Thyroid gland (tissue), 4 donors: ENCODE data around the gene PITPNC1.

Source experiments
- POLR2A ChIP-seq, 2 donors: fragments of 450-650 bp; IDR thresholded peaks; one replicate each; pipeline ENCODE4 v1.6.1; 2017; ENCODE audit warnings: antibody characterized with exemption in 2 of 2, mild to moderate bottlenecking in 2 of 2, moderate library complexity in 1 of 2
- TF ChIP-seq, protein P1 (sequence below), 6 experiments: fragments of 200-600 bp in 3 of 6; fragments of 450-650 bp in 3 of 6; sonication (generic) in 3 of 6; IDR thresholded peaks; one replicate each; pipeline ENCODE4 v1.5.1; 2016 to 2019; ENCODE audit warnings: antibody characterized with exemption in 6 of 6, mild to moderate bottlenecking in 2 of 6, inconsistent platforms in 1 of 6, moderate library complexity in 1 of 6

DNA sequence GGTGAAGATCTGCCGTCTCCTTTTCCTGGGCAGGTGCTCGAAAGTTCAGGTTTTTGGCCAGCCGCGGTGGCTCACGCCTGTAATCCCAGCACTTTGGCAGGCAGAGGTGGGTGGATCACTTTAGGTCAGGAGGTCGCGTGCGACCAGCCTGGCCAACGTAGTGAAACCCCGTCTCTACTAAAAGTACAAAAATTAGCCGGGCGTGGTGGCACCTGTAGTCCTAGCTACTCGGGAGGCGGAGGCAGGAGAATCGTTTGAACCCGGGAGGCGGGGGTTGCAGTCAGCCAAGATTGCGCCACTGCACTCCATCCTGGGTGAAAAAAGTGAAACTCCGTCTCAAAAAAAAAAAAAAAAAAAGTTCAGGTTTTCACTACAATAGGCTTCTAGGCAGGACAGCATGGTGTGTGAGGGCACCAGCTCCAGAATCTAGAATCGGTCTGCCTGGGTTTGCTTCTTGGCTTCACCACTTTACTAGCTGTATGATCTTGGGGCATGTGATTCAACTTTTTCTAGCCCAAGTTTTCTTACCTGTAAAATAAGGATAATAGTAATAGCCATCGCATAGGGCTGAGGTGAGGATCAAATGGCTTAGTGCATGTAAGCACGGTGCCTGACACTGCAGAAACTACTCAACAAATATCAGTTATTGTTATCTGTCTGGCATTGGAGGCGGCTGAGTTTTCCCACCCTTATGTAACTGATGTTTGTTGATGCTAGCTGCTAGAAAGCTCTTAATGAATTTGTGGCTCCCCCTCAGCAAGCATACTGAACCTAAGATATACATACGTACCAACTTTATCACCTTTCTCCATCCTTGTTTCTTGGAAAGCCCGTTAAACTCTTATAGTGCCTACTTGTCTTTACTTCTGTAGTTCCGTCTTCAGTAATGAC lies 12.0 kb upstream of the PITPNC1 start:
- TF ChIP-seq, protein P1, sequence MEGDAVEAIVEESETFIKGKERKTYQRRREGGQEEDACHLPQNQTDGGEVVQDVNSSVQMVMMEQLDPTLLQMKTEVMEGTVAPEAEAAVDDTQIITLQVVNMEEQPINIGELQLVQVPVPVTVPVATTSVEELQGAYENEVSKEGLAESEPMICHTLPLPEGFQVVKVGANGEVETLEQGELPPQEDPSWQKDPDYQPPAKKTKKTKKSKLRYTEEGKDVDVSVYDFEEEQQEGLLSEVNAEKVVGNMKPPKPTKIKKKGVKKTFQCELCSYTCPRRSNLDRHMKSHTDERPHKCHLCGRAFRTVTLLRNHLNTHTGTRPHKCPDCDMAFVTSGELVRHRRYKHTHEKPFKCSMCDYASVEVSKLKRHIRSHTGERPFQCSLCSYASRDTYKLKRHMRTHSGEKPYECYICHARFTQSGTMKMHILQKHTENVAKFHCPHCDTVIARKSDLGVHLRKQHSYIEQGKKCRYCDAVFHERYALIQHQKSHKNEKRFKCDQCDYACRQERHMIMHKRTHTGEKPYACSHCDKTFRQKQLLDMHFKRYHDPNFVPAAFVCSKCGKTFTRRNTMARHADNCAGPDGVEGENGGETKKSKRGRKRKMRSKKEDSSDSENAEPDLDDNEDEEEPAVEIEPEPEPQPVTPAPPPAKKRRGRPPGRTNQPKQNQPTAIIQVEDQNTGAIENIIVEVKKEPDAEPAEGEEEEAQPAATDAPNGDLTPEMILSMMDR (IDR thresholded peaks at IDR 0.05) = no peak
- TF ChIP-seq POLR2A (IDR thresholded peaks at IDR 0.05) = no peak
